Lower lobe of right lung (tissue), 2 donors: ENCODE data around the gene ANXA2. TPM values are rescaled to one million over a fixed set of nuclear protein-coding genes. Genes with fewer than 3 reads are reported as not detected.
A peak's percentile ranks its signal among the peaks of the same experiment; 100 is the strongest.

Experiments used
- ATAC-seq, 2 donors: fragments of 200-7000 bp; cut with Tn5 transposase; one replicate each; pipeline ENCODE4 v1.9.1; 2020 to 2022; ENCODE audit warnings: mild to moderate bottlenecking in 2 of 2, moderate library complexity in 2 of 2
- DNase-seq: peaks from one replicate; pipeline ENCODE4 v3.0.0-alpha.2; 2020
- H3K27ac ChIP-seq: fragments of 200-600 bp; one replicate; pipeline ENCODE4 v1.8.0; 2022
- H3K27me3 ChIP-seq: fragments of 200-600 bp; one replicate; pipeline ENCODE4 v1.8.0; 2022; ENCODE audit warnings: low read depth
- H3K36me3 ChIP-seq: fragments of 200-600 bp; one replicate; pipeline ENCODE4 v1.8.0; 2022; ENCODE audit warnings: mild to moderate bottlenecking
- H3K4me1 ChIP-seq: fragments of 200-600 bp; one replicate; pipeline ENCODE4 v1.8.0; 2022
- H3K4me3 ChIP-seq: fragments of 200-600 bp; one replicate; pipeline ENCODE4 v1.8.0; 2022; ENCODE audit warnings: mild to moderate bottlenecking
- H3K9me3 ChIP-seq: fragments of 200-600 bp; one replicate; pipeline ENCODE4 v1.8.0; 2022
- CTCF ChIP-seq: fragments of 200-600 bp; IDR thresholded peaks from one replicate; pipeline ENCODE4 v1.8.0; 2022; ENCODE audit warnings: antibody characterized with exemption, mild to moderate bottlenecking
- intact Hi-C: fragments of 100-400 bp; cut with DNase I; formaldehyde crosslinking; loops from one replicate; pipeline ENCODE4 v1.11.0; 2022
- total RNA-seq: library from RNA; stranded (reverse); fragmentation: NEBNext Ultra II Directional; extraction: Animal tissue kit (Norgen Biotek cat#: 25700); gene quantifications from one replicate; pipeline ENCODE4 v1.2.1, GENCODE V29; 2021
- donor health status: DM: no; HTN: yes; CAD: no; lungs with severe emphysema.

ANXA2 gene
- total RNA-seq, 1 donor from 2014 or later: 834 TPM

GRCh38 chr15:60395276-60396011 lies 2.3 kb downstream of the ANXA2 start:
- intact Hi-C loops: no loop called here
- TF ChIP-seq CTCF: no peak
- Histone ChIP-seq H3K27me3 (no peaks in the 10 kb centered on the region), H3K4me1 (peaks cover 63% of the 10 kb centered on the region), H3K4me3 (peak overlapping the region; percentile 78), H3K9me3 (no peaks in the 10 kb centered on the region), H3K27ac (peak overlapping the region; percentile 95), H3K36me3 (peaks cover 10% of the 10 kb centered on the region)
- ATAC-seq (no peak), DNase-seq (no peak)

DNA sequence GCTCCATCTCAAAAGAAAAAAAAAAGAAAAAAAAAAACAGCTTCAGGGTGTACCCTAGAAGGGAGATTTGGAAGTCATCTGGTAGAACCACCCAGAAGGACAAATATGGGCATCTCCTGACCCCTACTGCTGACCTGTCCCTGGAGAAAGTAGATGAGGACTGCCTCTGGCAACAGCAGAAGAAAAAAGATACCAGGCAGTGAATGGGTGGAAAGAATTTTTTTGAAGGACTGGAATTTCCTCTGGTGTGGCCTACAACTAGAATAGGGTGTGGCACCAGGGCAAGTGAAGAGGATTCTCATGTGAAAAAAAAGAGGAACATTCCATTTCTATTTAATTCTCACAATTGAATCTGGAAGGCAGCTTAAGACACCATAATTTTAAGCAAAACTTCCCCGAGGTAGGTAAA lies 3.1 kb downstream of the ANXA2 start:
- no peaks in the 10 kb centered on the region for H3K27me3 ChIP-seq
- peak overlapping the region; percentile 78 for H3K4me3 ChIP-seq
- ATAC-seq (no peak), DNase-seq (no peak)
- TF ChIP-seq CTCF: no peak
- intact Hi-C loops: no loop called here
- H3K4me1 ChIP-seq: peaks cover 71% of the 10 kb centered on the region
- H3K27ac ChIP-seq: peak overlapping the region; percentile 95
- peaks cover 10% of the 10 kb centered on the region for H3K36me3 ChIP-seq
- H3K9me3 ChIP-seq: no peaks in the 10 kb centered on the region

DNA sequence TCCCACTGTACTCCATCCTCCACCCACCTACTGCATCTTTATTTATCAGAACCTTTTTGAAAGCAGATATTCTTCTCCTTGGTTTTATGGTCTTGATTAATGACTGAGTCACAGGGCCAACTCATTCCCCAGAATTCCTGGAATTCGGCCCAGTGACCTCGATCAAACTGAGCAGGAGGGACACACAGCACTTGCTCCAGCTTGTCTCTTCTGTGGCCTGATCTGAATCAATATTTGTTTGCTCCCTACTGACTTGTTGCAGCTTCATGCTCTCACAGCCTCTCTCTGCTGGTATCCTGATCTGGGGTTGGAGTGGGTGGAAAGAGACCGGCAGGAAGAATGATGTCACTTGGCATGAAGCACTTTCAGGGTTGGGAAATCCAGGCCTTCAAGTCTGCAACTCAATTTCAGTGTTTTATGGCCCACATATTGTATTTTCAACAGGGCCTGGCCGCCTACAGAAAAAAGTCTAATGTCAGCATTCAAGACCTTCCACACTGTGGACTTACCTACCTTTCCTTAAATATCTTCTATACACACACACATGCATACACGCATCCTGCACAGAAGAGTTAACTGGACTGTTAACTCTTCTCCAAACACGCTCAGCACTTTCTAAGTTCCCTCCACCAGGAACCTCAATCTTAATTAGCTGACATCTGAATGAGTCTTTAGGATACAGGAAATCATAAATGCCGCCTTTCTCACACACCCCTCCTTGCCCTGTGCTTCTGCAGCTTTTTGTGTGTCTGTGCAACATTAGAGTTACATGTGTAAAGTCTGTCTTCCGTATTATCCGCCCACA lies 4.6 kb downstream of the ANXA2 start:
- peaks cover 86% of the 10 kb centered on the region for H3K4me1 ChIP-seq
- H3K36me3 ChIP-seq: peaks cover 15% of the 10 kb centered on the region
- H3K27me3 ChIP-seq: no peaks in the 10 kb centered on the region
- intact Hi-C loops: no loop called here
- no peaks in the 10 kb centered on the region for H3K9me3 ChIP-seq
- peak overlapping the region; percentile 95 for H3K27ac ChIP-seq
- no peak for TF ChIP-seq CTCF
- DNase-seq (no peak), ATAC-seq (peak; percentile 39 to 50)
- peak overlapping the region; percentile 78 for H3K4me3 ChIP-seq

- intact Hi-C loops: no loop called here
- ATAC-seq: peak; percentile 38 to 39
These were observed 5.2 kb downstream of the ANXA2 start for GRCh38 chr15:60392601-60392985.

More at GRCh38 chr15:60392601-60392985, 5.2 kb downstream of the ANXA2 start:
- no peak for DNase-seq
- no peak for TF ChIP-seq CTCF
- Histone ChIP-seq H3K4me1 (peaks cover 91% of the 10 kb centered on the region), H3K27me3 (no peaks in the 10 kb centered on the region), H3K27ac (peak overlapping the region; percentile 95), H3K36me3 (peaks cover 15% of the 10 kb centered on the region), H3K9me3 (no peaks in the 10 kb centered on the region), H3K4me3 (peak overlapping the region; percentile 9)
